ENCODE results near the gene GPR37L1. TPM values are rescaled to one million over a fixed set of nuclear protein-coding genes. Genes with fewer than 3 reads are reported as not detected.
"Not testable (repeated sequence)": the region's sequence is repeated elsewhere in the genome, so short reads cannot be mapped to it uniquely, and the experiment has no call there.

GPR37L1 gene
- total RNA-seq, 2 donors from 2014 or later = not detected

DNA sequence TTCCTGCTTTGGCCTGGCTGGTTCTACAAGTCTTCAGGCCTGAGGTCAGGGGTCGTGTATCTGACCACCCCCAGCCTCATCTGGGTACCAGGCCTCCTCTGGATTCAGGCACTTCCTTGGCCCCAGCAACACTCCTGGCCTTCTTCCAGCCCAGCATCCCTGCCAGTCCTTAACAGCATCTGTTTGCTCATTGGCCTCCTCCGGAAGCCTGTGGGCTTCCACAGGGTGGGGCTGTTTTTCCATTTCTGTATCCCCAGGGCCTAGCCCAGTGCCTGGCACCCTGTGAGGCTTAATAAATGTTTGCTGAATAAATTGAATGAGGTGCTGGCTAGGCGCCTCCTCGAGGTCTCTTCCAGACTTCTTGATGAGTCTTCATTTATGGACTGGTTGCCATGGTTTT, 21.5 kb upstream of the GPR37L1 start:
- no peaks in the 10 kb centered on the region for H3K9me3 Mint-ChIP-seq
- no peak for ATAC-seq (replicated peaks)
- H3K27ac Mint-ChIP-seq = no peak overlapping the region

DNA sequence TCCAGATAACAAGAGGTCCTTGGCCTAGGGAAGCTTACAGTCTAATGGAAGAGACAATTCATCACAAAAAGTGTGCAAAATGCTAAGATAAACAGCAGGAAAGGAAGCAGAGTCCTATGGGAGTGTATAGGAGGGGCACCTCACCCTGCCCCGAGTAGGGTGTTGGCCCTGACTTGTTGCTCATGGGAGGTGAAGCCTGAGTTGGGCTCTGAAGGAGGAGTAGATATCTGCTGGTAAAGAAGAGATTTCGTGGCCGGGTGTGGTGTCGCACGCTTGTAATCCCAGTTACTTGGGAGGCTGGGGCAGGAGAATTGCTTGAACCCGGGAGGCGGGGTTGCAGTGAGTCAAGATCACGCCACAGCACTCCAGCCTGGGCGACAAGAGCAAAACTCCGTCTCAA, 18.6 kb upstream of the GPR37L1 start:
- Mint-ChIP-seq H3K36me3 (ENCODE audit: low read depth) (no peaks in the 10 kb centered on the region), H3K4me1 (no peaks in the 10 kb centered on the region), H3K27me3 (peaks cover 4% of the 10 kb centered on the region), H3K4me3 (no peak overlapping the region), H3K9me3 (no peaks in the 10 kb centered on the region), H3K27ac (no peak overlapping the region)
- ATAC-seq (replicated peaks) = no peak

More for the DNA sequence above, 21.5 kb upstream of the GPR37L1 start:
- H3K4me3 Mint-ChIP-seq = no peak overlapping the region
- H3K4me1 Mint-ChIP-seq = no peaks in the 10 kb centered on the region
- peaks cover 4% of the 10 kb centered on the region for H3K27me3 Mint-ChIP-seq
- H3K36me3 Mint-ChIP-seq (ENCODE audit: low read depth) = no peaks in the 10 kb centered on the region

DNA sequence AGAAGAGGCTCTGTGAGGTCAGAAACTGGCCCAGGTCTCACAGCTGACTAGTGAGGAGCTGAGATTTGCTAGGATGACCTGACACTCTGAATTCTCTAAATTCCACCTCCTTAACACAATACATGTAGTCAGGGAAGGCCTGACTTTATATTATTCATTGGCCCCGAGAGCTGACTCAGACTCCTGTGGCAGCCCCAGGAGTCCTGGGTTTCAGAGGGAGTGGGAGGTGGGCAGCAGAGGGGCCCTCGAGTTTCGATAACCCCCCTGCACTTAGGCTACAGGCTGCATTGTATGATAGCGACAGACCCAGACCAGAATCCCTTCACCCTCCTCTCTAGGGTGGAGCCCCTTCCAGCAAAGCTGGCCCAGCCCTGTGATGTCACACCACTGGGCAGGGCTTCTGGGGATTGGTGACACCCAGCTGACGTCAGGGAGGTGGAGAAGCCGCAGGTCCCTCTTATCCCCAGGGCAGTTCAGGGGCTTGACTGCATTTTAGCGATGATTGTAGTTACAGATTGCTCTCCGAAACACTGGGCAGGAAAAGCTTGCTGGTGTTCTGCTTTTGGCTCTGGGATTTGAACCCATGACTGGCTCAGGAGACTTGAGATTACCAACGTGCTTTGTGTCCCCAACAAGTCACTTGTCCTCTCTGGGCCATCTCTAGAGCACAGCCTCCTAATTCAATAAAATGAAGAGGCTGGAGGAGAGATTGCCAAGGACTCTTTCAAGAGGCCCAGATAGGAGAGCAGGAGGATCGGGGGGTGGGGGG, 17.0 kb upstream of the GPR37L1 start:
- H3K27me3 Mint-ChIP-seq = peaks cover 4% of the 10 kb centered on the region
- no peaks in the 10 kb centered on the region for H3K9me3 Mint-ChIP-seq
- no peaks in the 10 kb centered on the region for H3K36me3 Mint-ChIP-seq (ENCODE audit: low read depth)
- no peaks in the 10 kb centered on the region for H3K4me1 Mint-ChIP-seq
- ATAC-seq (replicated peaks) = peak; percentile 67
- no peak overlapping the region for H3K27ac Mint-ChIP-seq
- H3K4me3 Mint-ChIP-seq = no peak overlapping the region

DNA sequence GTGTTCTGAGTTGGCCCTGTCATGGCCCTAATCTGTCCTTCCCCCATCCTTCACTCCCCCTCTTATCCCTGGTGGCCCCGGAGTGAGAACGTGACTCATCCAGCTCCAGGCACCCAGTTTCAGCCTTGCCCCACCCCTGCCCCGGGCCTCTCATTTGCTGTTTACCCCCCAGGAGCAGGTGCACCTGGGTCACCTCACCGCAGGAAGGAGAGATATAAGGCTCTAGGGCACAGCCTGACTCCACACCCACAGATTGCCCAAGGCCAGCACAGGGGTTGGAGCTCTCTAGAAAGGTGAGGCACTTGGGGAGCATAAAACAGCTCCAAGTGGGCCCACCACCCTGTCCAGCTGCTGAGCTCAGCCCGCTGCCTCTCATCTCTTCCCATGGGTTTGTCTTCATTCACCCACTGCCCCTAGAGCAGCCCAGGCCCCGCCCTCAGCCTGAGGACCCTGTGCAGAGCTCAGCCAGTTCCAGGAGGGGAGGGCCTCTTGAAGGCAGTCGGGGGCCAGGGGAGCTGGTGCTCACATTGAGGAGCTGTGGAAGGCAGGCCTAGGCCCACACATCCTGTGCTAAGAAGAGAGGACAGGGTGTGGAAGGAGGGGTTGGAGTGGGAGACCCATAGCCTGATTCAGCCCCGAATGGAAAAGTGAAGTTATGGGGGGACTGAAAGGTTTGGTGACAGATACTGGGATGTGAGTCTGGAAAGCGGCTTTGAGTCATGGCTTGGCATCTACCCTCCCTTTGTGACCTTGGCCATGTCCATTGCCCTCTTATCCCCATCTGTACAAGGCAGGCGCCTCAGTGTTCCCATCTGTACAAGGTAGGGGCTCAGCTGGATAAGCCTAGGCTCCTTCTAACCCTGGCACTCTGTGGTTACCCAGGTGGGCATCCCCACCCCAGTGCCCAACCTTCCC, 16.1 kb upstream of the GPR37L1 start:
- no peak overlapping the region for H3K27ac Mint-ChIP-seq
- ATAC-seq (replicated peaks) = no peak
- peaks cover 4% of the 10 kb centered on the region for H3K27me3 Mint-ChIP-seq
- no peaks in the 10 kb centered on the region for H3K9me3 Mint-ChIP-seq
- no peaks in the 10 kb centered on the region for H3K4me1 Mint-ChIP-seq
- no peaks in the 10 kb centered on the region for H3K36me3 Mint-ChIP-seq (ENCODE audit: low read depth)
- no peak overlapping the region for H3K4me3 Mint-ChIP-seq

DNA sequence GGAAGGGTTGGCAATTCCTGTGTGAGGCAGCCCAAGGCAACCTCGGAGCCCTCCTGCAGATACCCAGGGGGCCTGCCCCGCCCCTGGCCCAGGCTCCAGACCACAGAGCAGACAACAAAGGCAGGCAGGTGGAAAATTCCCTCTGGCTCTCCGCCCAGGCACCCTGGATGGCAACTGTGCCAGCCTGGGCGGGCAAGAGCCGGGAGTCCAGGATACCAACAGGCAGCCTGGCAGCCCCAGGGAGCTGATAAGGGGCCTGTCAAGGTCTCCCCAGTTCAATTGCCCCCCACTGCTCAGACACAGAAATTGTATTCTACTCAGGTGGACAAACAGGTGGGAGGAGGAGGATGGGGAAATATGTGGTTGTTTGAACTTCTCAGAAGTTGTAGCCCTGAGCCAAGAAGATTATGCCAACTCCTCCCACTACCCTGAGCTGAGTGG, 15.4 kb upstream of the GPR37L1 start:
- H3K9me3 Mint-ChIP-seq = no peaks in the 10 kb centered on the region
- peaks cover 4% of the 10 kb centered on the region for H3K27me3 Mint-ChIP-seq
- no peak overlapping the region for H3K4me3 Mint-ChIP-seq
- no peak for ATAC-seq (replicated peaks)
- H3K27ac Mint-ChIP-seq = no peak overlapping the region
- H3K4me1 Mint-ChIP-seq = no peaks in the 10 kb centered on the region
- H3K36me3 Mint-ChIP-seq (ENCODE audit: low read depth) = no peaks in the 10 kb centered on the region

DNA sequence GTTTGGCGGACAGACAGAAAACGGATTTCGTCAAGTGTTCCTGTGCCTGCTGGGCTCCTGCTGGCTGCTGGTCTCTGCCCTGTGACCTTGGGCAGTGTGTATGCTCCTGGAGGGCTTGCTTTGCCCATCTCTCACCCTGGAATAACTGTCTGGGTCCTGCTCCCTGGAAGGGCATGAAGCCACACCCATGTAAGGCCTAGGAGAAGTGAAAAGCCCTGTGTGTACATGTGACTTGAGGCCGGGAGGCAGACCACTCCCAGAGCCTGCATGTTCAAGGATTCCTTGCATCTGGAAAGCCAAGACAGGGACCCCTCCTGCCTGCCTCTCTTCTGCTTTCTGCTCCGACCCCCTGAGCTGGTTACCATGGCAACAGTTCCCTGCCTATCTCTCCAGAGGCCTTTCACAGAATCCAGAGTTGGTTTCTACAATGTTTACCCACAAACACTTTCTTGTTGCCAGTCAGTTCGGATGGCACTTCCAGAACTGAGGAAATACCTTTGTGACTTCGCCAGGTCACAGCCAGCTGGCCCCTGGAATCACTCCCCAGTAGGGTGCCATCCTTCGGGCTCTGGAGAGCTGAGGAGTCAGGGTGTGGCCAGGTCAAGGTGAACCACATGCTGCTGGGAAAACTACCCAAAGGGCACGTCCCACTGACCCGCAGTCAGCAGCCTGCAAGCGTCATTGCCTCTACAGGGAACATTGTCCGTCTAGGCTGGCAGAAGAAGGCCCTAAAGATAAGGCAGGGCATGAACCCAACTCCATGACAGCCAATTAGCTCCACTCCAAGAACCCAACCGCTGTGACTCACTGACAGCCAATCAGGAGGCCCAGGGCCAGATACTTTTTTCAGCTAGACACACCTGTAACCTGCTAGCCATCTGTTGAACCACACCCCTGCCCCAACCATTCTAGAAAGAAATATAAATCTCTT, 14.7 kb upstream of the GPR37L1 start:
- H3K9me3 Mint-ChIP-seq = no peaks in the 10 kb centered on the region
- no peaks in the 10 kb centered on the region for H3K36me3 Mint-ChIP-seq (ENCODE audit: low read depth)
- H3K4me1 Mint-ChIP-seq = no peaks in the 10 kb centered on the region
- H3K27me3 Mint-ChIP-seq = peaks cover 4% of the 10 kb centered on the region
- no peak for ATAC-seq (replicated peaks)
- no peak overlapping the region for H3K4me3 Mint-ChIP-seq
- no peak overlapping the region for H3K27ac Mint-ChIP-seq

DNA sequence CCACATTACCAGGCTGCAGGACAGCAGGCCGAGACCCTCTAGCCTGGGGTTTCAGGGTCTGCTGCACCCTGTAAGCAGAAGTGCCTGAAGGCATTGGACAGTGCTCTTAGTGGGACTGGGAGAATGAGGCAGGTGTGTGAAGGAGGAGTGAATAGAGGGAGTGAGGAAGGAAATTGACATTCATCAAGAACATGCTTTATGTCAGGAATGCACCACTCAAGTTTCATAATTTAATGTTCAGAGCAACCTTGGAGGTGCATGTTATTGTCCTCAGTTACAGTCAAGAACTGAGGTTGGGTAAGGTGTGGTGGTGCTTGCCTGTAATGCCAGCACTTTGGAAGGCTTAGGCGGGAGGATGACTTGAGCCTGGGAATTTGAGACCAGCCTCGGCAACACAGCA, 11.7 kb upstream of the GPR37L1 start:
- H3K36me3 Mint-ChIP-seq (ENCODE audit: low read depth) = no peaks in the 10 kb centered on the region
- no peaks in the 10 kb centered on the region for H3K4me1 Mint-ChIP-seq
- H3K27me3 Mint-ChIP-seq = no peaks in the 10 kb centered on the region
- ATAC-seq (replicated peaks) = no peak
- H3K4me3 Mint-ChIP-seq = no peak overlapping the region
- H3K9me3 Mint-ChIP-seq = no peaks in the 10 kb centered on the region
- H3K27ac Mint-ChIP-seq = no peak overlapping the region

DNA sequence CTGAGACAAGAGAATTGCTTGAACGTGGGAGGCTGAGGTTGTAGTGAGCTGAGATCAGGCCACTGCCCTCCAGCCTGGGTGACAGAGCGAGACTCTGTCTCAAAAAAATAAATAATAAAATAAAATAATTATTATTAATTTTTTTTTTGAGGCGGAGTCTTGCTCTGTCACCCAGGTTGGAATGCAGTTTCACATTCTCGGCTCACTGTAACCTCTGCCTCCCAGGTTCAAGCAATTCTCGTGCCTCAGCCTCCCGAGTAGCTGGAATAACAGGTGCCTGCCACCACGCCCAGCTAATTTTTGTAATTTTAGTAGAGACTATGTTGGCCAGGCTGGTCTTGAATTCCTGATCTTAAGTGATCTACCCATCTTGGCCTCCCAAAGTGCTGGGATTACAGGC, 11.1 kb upstream of the GPR37L1 start:
- H3K4me3 Mint-ChIP-seq; H3K27me3 Mint-ChIP-seq; H3K27ac Mint-ChIP-seq; H3K4me1 Mint-ChIP-seq; H3K36me3 Mint-ChIP-seq (ENCODE audit: low read depth); ATAC-seq (replicated peaks); H3K9me3 Mint-ChIP-seq: not testable (repeated sequence)

DNA sequence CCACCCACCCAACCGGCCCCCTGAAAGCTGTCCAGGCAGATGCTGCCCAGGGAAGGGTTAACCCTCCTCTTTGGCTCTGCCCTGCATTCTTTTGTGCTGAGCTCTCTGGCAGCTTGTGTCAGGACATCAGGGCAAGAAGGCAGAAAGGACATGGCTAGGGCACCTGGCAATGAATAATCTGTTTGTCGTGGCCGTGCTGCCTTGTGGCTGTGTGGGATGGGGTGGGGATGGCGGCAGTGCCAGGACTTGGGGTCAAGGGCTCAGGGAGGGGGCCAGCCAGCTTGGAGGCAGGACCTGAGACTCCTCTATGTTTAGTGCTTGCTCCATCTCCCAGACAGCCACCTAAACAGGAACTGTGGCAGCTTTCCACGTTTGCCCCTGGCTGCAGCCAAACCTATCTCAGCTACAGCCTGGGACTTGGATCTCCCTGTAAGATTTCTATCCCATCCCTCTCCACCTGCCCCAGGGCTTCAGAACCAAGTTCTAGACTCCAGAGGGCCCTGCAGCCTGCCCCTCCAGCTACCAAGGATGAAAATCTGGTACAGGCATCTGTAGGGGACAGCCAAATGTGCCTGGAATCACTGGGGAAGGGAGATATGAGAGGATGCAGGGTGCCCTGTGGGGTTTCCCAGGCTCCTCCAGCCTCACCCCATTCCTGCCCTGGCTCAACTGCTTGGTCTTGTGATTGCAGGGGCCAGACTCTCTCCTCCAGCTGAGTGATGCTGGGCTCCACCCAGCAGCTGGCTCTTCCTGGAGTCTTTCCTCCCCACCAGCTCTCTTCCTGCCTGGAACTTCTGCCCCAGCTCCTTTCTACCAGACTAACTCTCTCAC, 9.6 kb upstream of the GPR37L1 start:
- H3K4me1 Mint-ChIP-seq = no peaks in the 10 kb centered on the region
- H3K9me3 Mint-ChIP-seq = no peaks in the 10 kb centered on the region
- no peak for ATAC-seq (replicated peaks)
- H3K27ac Mint-ChIP-seq = no peak overlapping the region
- no peak overlapping the region for H3K4me3 Mint-ChIP-seq
- H3K27me3 Mint-ChIP-seq = no peaks in the 10 kb centered on the region
- no peaks in the 10 kb centered on the region for H3K36me3 Mint-ChIP-seq (ENCODE audit: low read depth)

DNA sequence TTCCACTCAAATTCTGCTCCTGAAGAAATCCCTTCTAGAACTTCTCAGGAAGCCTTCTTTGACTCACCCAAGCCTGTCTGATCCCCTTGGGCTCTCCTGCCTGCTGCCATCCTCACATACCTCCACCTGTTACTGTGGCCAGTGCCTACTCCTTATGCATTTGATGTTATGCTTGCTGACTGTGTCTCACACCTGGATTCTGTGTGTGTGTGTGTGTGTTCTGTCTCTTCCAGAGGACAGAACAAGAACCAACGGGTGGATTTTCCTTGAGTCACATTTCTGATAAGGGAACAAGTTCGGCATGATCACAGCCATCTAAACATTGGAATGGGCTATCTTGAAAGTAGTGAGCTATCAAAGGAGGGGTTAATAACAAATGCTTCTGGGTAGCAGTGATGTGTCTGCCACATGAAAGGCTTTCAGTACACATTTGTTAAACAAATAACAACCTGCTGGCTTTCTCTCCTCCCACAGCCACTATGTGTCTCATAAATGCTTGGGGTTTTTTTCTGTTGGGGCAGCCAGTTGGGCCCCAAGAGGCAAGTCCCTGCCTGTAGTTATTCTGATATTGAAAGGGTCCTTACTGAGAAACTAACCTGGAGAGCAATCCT, 8.9 kb upstream of the GPR37L1 start:
- Mint-ChIP-seq H3K9me3 (no peaks in the 10 kb centered on the region), H3K4me3 (no peak overlapping the region), H3K27ac (no peak overlapping the region), H3K36me3 (ENCODE audit: low read depth) (no peaks in the 10 kb centered on the region), H3K4me1 (no peaks in the 10 kb centered on the region), H3K27me3 (no peaks in the 10 kb centered on the region)
- ATAC-seq (replicated peaks) = peak; percentile 22

DNA sequence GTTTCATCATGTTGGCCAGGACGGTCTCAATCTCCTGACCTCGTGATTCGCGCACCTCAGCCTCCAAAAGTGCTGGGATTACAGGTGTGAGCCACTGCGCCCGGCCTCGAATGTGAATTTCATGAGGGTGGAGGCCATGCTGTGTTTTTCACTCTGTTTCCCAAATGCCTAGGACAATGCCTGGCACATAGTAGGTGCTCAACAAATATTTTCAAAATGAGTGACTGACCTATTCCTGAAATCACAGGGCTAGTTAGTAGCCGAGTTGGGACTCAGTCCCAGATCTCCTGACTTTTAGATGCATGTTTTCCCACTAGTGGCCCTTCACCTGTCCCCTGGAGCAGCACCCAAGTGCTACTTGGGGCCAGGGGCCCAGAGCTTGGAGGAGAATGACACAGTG, 6.4 kb upstream of the GPR37L1 start:
- Mint-ChIP-seq H3K36me3 (ENCODE audit: low read depth) (no peaks in the 10 kb centered on the region), H3K4me1 (no peaks in the 10 kb centered on the region), H3K27me3 (peaks cover 2% of the 10 kb centered on the region), H3K27ac (no peak overlapping the region), H3K9me3 (no peaks in the 10 kb centered on the region), H3K4me3 (no peak overlapping the region)
- no peak for ATAC-seq (replicated peaks)

DNA sequence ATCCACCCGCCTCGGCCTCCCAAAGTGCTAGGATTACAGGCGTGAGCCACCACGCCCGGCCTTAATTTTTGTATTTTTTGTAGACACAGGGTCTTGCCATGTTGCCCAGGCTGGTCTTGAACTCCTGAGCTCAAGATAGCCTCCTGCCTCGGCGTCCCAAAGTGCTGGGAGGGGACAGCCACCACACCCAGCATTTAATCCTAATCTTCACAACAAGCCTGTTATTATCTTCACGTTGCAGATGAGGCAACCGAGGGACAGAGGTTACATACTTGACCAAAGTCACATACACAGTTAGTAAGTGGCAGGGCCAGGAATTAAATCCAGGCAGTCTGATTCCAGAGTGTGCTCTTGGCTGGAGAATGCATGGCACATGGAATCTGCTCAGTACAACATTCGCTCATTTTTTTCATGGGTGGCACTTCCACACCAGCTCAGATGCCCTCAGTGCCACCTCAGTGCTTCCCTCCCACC, 4.8 kb upstream of the GPR37L1 start:
- peaks cover 9% of the 10 kb centered on the region for H3K27me3 Mint-ChIP-seq
- no peak overlapping the region for H3K27ac Mint-ChIP-seq
- ATAC-seq (replicated peaks) = no peak
- no peak overlapping the region for H3K4me3 Mint-ChIP-seq
- no peaks in the 10 kb centered on the region for H3K4me1 Mint-ChIP-seq
- no peaks in the 10 kb centered on the region for H3K36me3 Mint-ChIP-seq (ENCODE audit: low read depth)
- no peaks in the 10 kb centered on the region for H3K9me3 Mint-ChIP-seq

DNA sequence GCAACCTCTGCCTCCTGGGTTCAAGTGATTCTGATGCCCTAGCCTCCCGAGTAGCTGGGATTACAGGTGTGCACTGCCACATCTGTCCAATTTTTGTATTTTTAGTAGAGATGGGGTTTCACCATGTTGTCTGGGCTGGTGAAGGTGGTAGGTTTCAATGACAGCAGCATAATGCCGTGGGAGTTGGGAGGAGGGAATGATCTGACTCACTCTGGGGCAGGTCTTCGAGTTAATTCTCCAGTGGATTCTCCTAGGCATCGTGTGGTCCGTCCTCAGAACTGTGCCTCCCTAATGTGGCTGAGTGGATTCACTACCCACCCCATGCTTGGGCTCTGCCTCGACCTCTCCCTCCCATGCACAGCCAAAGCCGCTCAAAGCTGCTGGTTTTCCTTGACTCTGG, 1.7 kb upstream of the GPR37L1 start:
- no peak overlapping the region for H3K4me3 Mint-ChIP-seq
- no peaks in the 10 kb centered on the region for H3K36me3 Mint-ChIP-seq (ENCODE audit: low read depth)
- peaks cover 15% of the 10 kb centered on the region for H3K27me3 Mint-ChIP-seq
- peak; percentile 44 for ATAC-seq (replicated peaks)
- H3K4me1 Mint-ChIP-seq = no peaks in the 10 kb centered on the region
- peak overlapping the region; percentile 25 for H3K27ac Mint-ChIP-seq
- no peaks in the 10 kb centered on the region for H3K9me3 Mint-ChIP-seq
